HCT116 (cell line): Measurements from ENCODE around the gene ESF1. TPM values are rescaled to one million over a fixed set of nuclear protein-coding genes. Genes with fewer than 3 reads are reported as not detected.

ENCODE experiments used
- ATAC-seq: fragments of 200-7000 bp; cut with Tn5 transposase; 2 replicates; pipeline ENCODE4 v1.9.1; 2020; ENCODE audit warnings: mild to moderate bottlenecking, moderate library complexity
- BruUV-seq: library from RNA; stranded (reverse); fragments of 400-500 nt; replicated peaks from 2 replicates; lab custom pipeline; 2021; lab: Mats Ljungman, UMichigan
- CTCF ChIA-PET: fragments of 300-600 bp; sonication (Branson Sonifier 250); formaldehyde crosslinking; loops from one replicate; lab custom pipeline; 2021; ENCODE audit warnings: antibody characterized with exemption; lab: Charles Lee
- POLR2A ChIA-PET: fragments of 300-600, 350-600 bp; sonication (Branson Sonifier 250); formaldehyde crosslinking; loops from one replicate; lab custom pipeline; 2021; ENCODE audit warnings: antibody characterized with exemption; lab: Charles Lee
- RAD21 ChIA-PET, 2 experiments: fragments of 300-600 bp; sonication (Branson Sonifier 250); formaldehyde crosslinking; loops; one replicate each; lab custom pipeline; 2023; ENCODE audit warnings: low total read pairs in 2 of 2; ENCODE audit not compliant: uncharacterized antibody in 2 of 2, unreplicated experiment in 2 of 2, low non-redundant PET in 1 of 2; lab: Charles Lee
- DNase-seq: peaks from one replicate; pipeline ENCODE4 v3.0.0-alpha.2; 2010; ENCODE audit warnings: low read depth, low spot score
- H2AFZ ChIP-seq: fragments of 200-600 bp; shearing (Covaris generic), sonication (generic); 2 replicates; pipeline ENCODE4 v1.6.1; 2017; ENCODE audit warnings: low read depth, mixed run types, mixed read lengths, antibody characterized with exemption, low read length; ENCODE audit not compliant: poor library complexity, severe bottlenecking
- H3K27ac ChIP-seq: 2 replicates; pipeline ENCODE4 v1.5.1; 2012; ENCODE audit warnings: low read depth, low read length
- H3K27me3 ChIP-seq: fragments of 200-600 bp; sonication (generic); 2 replicates; pipeline ENCODE4 v1.6.1; 2016; ENCODE audit warnings: mixed run types, low read length, mixed read lengths; ENCODE audit not compliant: insufficient read depth
- H3K36me3 ChIP-seq, 2 experiments: fragments of 200-500 bp in 1 of 2; fragments of 200-600 bp in 1 of 2; sonication (Bioruptor generic) in 1 of 2; sonication (generic) in 1 of 2; 2 replicates each; pipeline versions ENCODE4 v1.5.1 to v1.6.1; 2014 to 2016; ENCODE audit warnings: low read length in 2 of 2, inconsistent platforms in 1 of 2, mixed read lengths in 1 of 2, mixed run types in 1 of 2; ENCODE audit not compliant: insufficient read depth in 2 of 2, control insufficient read depth in 1 of 2
- H3K4me1 ChIP-seq, 2 experiments: fragments of 200-600 bp in 1 of 2; sonication (generic) in 1 of 2; 2 replicates each; pipeline versions ENCODE4 v1.5.1 to v1.6.1; 2012 to 2017; ENCODE audit warnings: low read length in 2 of 2, inconsistent platforms in 1 of 2, mild to moderate bottlenecking in 1 of 2, mixed read lengths in 1 of 2, mixed run types in 1 of 2, moderate library complexity in 1 of 2; ENCODE audit not compliant: insufficient read depth in 2 of 2, control insufficient read depth in 1 of 2
- H3K4me2 ChIP-seq: fragments of 200-600 bp; sonication (generic); 2 replicates; pipeline ENCODE4 v1.6.1; 2017; ENCODE audit warnings: mixed run types, low read length, mixed read lengths
- H3K4me3 ChIP-seq, 2 experiments: fragments of 200-600 bp in 1 of 2; sonication (generic) in 1 of 2; replicated peaks in 1 of 2; 2 replicates each; pipeline ENCODE4 v1.5.1; 2011 to 2016; ENCODE audit warnings: low read length in 2 of 2, control low read depth in 1 of 2, low read depth in 1 of 2, mild to moderate bottlenecking in 1 of 2, mixed read lengths in 1 of 2, mixed run types in 1 of 2
- H3K79me2 ChIP-seq: fragments of 200-600 bp; sonication (generic); 2 replicates; pipeline ENCODE4 v1.6.1; 2017; ENCODE audit warnings: mild to moderate bottlenecking, mixed run types, low read length, moderate library complexity, mixed read lengths; ENCODE audit not compliant: insufficient read depth
- H3K9ac ChIP-seq: fragments of 200-600 bp; sonication (generic); 2 replicates; pipeline ENCODE4 v1.6.1; 2016; ENCODE audit warnings: low read length, mixed read lengths
- H3K9me2 ChIP-seq: fragments of 200-600 bp; sonication (generic), shearing (Covaris generic); 2 replicates; pipeline ENCODE4 v1.6.1; 2017; ENCODE audit warnings: mixed run types, mild to moderate bottlenecking, moderate library complexity; ENCODE audit not compliant: insufficient read depth
- H3K9me3 ChIP-seq, 2 experiments: fragments of 200-500 bp in 1 of 2; fragments of 200-600 bp in 1 of 2; sonication (Bioruptor generic) in 1 of 2; sonication (generic) in 1 of 2; 2 replicates each; pipeline ENCODE4 v1.6.1; 2014 to 2017; ENCODE audit warnings: low read length in 2 of 2, mixed read lengths in 2 of 2, inconsistent platforms in 1 of 2, low read depth in 1 of 2, mild to moderate bottlenecking in 1 of 2, mixed run types in 1 of 2, moderate library complexity in 1 of 2; ENCODE audit not compliant: control insufficient read depth in 1 of 2, insufficient read depth in 1 of 2
- H4K20me1 ChIP-seq: fragments of 200-600 bp; sonication (generic), shearing (Covaris generic); 2 replicates; pipeline ENCODE4 v1.6.1; 2017; ENCODE audit warnings: mixed run types, mild to moderate bottlenecking, moderate library complexity; ENCODE audit not compliant: insufficient read depth
- CEBPB ChIP-seq: IDR thresholded peaks from 2 replicates; pipeline ENCODE4 v1.6.1; 2012; ENCODE audit warnings: low read depth
- CTCF ChIP-seq, 3 experiments: fragments of 200-600 bp in 1 of 3; sonication (generic) in 1 of 3; IDR thresholded peaks in 2 of 3; conservative IDR thresholded peaks in 1 of 3; 2 replicates each; pipeline ENCODE4 v1.5.1; 2012 to 2017; ENCODE audit warnings: low read depth in 2 of 3, low read length in 2 of 3, antibody characterized with exemption in 1 of 3, borderline replicate concordance in 1 of 3, control low read depth in 1 of 3, mild to moderate bottlenecking in 1 of 3, mixed read lengths in 1 of 3, mixed run types in 1 of 3, moderate library complexity in 1 of 3; ENCODE audit not compliant: insufficient read depth in 1 of 3
- ELF1 ChIP-seq: IDR thresholded peaks from 2 replicates; pipeline ENCODE4 v1.6.1; 2012; ENCODE audit warnings: low read depth, borderline replicate concordance
- MAX ChIP-seq: IDR thresholded peaks from 2 replicates; pipeline ENCODE4 v1.6.1; 2012
- POLR2AphosphoS5 ChIP-seq: IDR thresholded peaks from 2 replicates; pipeline ENCODE4 v1.6.1; 2011; ENCODE audit warnings: mild to moderate bottlenecking, low read depth, low read length, moderate library complexity
- ZBTB33 ChIP-seq: IDR thresholded peaks from 2 replicates; pipeline ENCODE4 v1.6.1; 2011; ENCODE audit warnings: mild to moderate bottlenecking, low read length, moderate library complexity; ENCODE audit not compliant: insufficient replicate concordance; ENCODE audit errors: extremely low read depth
- intact Hi-C: fragments of 100-400 bp; cut with micrococcal nuclease; formaldehyde crosslinking; loops from 2 replicates; pipeline ENCODE4 v1.10.0; 2022
- total RNA-seq: library from RNA; stranded (reverse); gene quantifications from one replicate; pipeline ENCODE4 v1.2.1, GENCODE V29; 2021; ENCODE audit not compliant: unreplicated experiment
- TF ChIP-seq, protein P1 (sequence below): IDR thresholded peaks from 2 replicates; pipeline ENCODE4 v1.6.1; 2012; ENCODE audit warnings: low read depth

The ESF1 gene
- total RNA-seq, 1 experiment from 2014 or later: 25.4 TPM

- TF ChIP-seq, protein P1, sequence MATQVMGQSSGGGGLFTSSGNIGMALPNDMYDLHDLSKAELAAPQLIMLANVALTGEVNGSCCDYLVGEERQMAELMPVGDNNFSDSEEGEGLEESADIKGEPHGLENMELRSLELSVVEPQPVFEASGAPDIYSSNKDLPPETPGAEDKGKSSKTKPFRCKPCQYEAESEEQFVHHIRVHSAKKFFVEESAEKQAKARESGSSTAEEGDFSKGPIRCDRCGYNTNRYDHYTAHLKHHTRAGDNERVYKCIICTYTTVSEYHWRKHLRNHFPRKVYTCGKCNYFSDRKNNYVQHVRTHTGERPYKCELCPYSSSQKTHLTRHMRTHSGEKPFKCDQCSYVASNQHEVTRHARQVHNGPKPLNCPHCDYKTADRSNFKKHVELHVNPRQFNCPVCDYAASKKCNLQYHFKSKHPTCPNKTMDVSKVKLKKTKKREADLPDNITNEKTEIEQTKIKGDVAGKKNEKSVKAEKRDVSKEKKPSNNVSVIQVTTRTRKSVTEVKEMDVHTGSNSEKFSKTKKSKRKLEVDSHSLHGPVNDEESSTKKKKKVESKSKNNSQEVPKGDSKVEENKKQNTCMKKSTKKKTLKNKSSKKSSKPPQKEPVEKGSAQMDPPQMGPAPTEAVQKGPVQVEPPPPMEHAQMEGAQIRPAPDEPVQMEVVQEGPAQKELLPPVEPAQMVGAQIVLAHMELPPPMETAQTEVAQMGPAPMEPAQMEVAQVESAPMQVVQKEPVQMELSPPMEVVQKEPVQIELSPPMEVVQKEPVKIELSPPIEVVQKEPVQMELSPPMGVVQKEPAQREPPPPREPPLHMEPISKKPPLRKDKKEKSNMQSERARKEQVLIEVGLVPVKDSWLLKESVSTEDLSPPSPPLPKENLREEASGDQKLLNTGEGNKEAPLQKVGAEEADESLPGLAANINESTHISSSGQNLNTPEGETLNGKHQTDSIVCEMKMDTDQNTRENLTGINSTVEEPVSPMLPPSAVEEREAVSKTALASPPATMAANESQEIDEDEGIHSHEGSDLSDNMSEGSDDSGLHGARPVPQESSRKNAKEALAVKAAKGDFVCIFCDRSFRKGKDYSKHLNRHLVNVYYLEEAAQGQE: no peak
- TF ChIP-seq MAX: no peak
Observed at GRCh38 chr20:13708234-13708633, 76.5 kb downstream of the ESF1 start (continued).

GRCh38 chr20:13703265-13703664 lies 81.5 kb downstream of the ESF1 start:
- DNase-seq (no peak), ATAC-seq (no peak)
- Histone ChIP-seq H3K27ac (no peak overlapping the region), H2AFZ (no peak overlapping the region), H3K9ac (no peak overlapping the region), H3K4me2 (no peak overlapping the region), H3K27me3 (no peaks in the 10 kb centered on the region), H3K4me3 (no peak overlapping the region), H3K9me2 (no peaks in the 10 kb centered on the region), H3K79me2 (no peaks in the 10 kb centered on the region), H4K20me1 (no peaks in the 10 kb centered on the region), H3K9me3 (no peaks in the 10 kb centered on the region), H3K4me1 (no peaks in the 10 kb centered on the region), H3K36me3 (no peaks in the 10 kb centered on the region)
- BruUV-seq: no TSS peak
- TF ChIP-seq POLR2AphosphoS5 (no peak), CTCF (IDR thresholded peaks at IDR 0.05 in 2 of 3, conservative IDR thresholded peaks at IDR 0.05 in 1 of 3; ENCODE audit: borderline replicate concordance in 1 of 3, insufficient read depth in 1 of 3, low read depth in 2 of 3, low read length in 2 of 3) (peak in 2 of 3 experiments; percentile 5 to 9; a peak in 1 of 6 replicates), ELF1 (no peak), CEBPB (no peak), ZBTB33 (no peak)
- RAD21 ChIA-PET: no interaction called here
- intact Hi-C loops: no loop called here
- CTCF ChIA-PET: no interaction called here
- POLR2A ChIA-PET: no interaction called here
